GM10248 (cell line): Measurements from ENCODE around the gene AZGP1.
"Not testable (repeated sequence)": the region's sequence is repeated elsewhere in the genome, so short reads cannot be mapped to it uniquely, and the experiment has no call there.

Experiments used
- CTCF ChIA-PET: fragments of 300-600 bp; sonication (Branson Sonifier 250); formaldehyde crosslinking; extraction: SDS; loops from one replicate; lab custom pipeline; 2021; ENCODE audit warnings: antibody characterized with exemption; lab: Yijun Ruan, JAX
- POLR2A ChIA-PET: fragments of 350-650 bp; sonication (Branson Sonifier 250); formaldehyde crosslinking; extraction: SDS; loops from one replicate; lab custom pipeline; 2020; ENCODE audit warnings: antibody characterized with exemption; lab: Yijun Ruan, JAX
- DNase-seq: peaks from one replicate; pipeline ENCODE4 v3.0.0; 2012; ENCODE audit errors: extremely low spot score
- CTCF ChIP-seq: IDR thresholded peaks from 2 replicates; pipeline ENCODE4 v1.5.1; 2012; ENCODE audit warnings: mild to moderate bottlenecking, low read depth; ENCODE audit errors: extremely low read depth, missing control alignments, control extremely low read depth

Gene AZGP1

GRCh38 chr7:100017875-100018274, 42.0 kb upstream of the AZGP1 start:
- DNase-seq = no peak
- POLR2A ChIA-PET = no interaction called here
- CTCF ChIA-PET = interaction anchor here (0.6 to 1.1 kb wide), 2 partner anchors 11 to 100 kb away, joined by 3 read pairs; no protein-coding TSS in a partner anchor
- no peak for TF ChIP-seq CTCF

- POLR2A ChIA-PET = no interaction called here
- no peak for DNase-seq
- no peak for TF ChIP-seq CTCF
- CTCF ChIA-PET = interaction anchor here (0.6 to 1.8 kb wide), 5 partner anchors 9 to 99 kb away, joined by 3 to 4 read pairs (median 4); partner anchors contain the start of gene ZSCAN21
Measured at GRCh38 chr7:100017300-100017699, 41.5 kb upstream of the AZGP1 start.

GRCh38 chr7:100016215-100016901, 40.5 kb upstream of the AZGP1 start:
- ChIA-PET POLR2A (no interaction called here), CTCF (interaction anchor here (0.7 to 1.8 kb wide), 5 partner anchors 8 to 97 kb away, joined by 4 read pairs; partner anchors contain the start of genes TRIM4 and ZSCAN21)
- no peak for TF ChIP-seq CTCF
- no peak for DNase-seq

- DNase-seq = peak; percentile 97
- CTCF ChIA-PET = interaction anchor here (0.6 to 1.8 kb wide), 10 partner anchors 7 to 102 kb away, joined by 3 to 4 read pairs (median 4); partner anchors contain the start of genes AP4M1, MCM7 and TRIM4
- TF ChIP-seq CTCF = no peak
- POLR2A ChIA-PET = interaction anchor here (0.6 to 1.4 kb wide), 3 partner anchors 29 to 511 kb away, joined by 3 to 4 read pairs (median 3); partner anchors contain the start of genes TRIM4 and ZKSCAN5
Measured at GRCh38 chr7:100015232-100016214, 39.7 kb upstream of the AZGP1 start, which contains the start of gene ZKSCAN1. Gene ZKSCAN1 (plus strand): TSS chr7:100015596. CDS start chr7:100023507, 7,911 bp downstream.

GRCh38 chr7:100013328-100013676, 37.5 kb upstream of the AZGP1 start:
- POLR2A ChIA-PET = no interaction called here
- TF ChIP-seq CTCF = no peak
- CTCF ChIA-PET = interaction anchor here (1.0 to 2.7 kb wide), 4 partner anchors 9 to 101 kb away, joined by 3 to 5 read pairs (median 3); no protein-coding TSS in a partner anchor
- no peak for DNase-seq

- DNase-seq, POLR2A ChIA-PET: not testable (repeated sequence)
- CTCF ChIA-PET = interaction anchor here (1.0 to 2.7 kb wide), 5 partner anchors 15 to 100 kb away, joined by 3 to 6 read pairs (median 4); no protein-coding TSS in a partner anchor
Measured at GRCh38 chr7:100012385-100013327, 36.8 kb upstream of the AZGP1 start.
